Measurements from ENCODE around the gene GJA4.

- TF ChIP-seq POLR2A (IDR thresholded peaks at IDR 0.05; ENCODE audit: low read depth, low read length) = no peak
- TF ChIP-seq EZH2 (IDR thresholded peaks at IDR 0.05; ENCODE audit: borderline replicate concordance, low read depth, low read length, severe bottlenecking) = no peak
- no peak for TF ChIP-seq CTCF (IDR thresholded peaks at IDR 0.05; ENCODE audit: extremely low read depth in 1 of 2, insufficient read depth in 1 of 2, low read depth in 1 of 2, low read length in 2 of 2)
- TF ChIP-seq POLR2AphosphoS5 (IDR thresholded peaks at IDR 0.05; ENCODE audit: insufficient read depth, low read depth, low read length) = no peak
- no peak for TF ChIP-seq MAX (IDR thresholded peaks at IDR 0.05; ENCODE audit: insufficient read depth, insufficient read length)
- TF ChIP-seq FOS (IDR thresholded peaks at IDR 0.05; ENCODE audit: borderline replicate concordance, insufficient read depth, low read length) = no peak
- no peak for TF ChIP-seq MYC (IDR thresholded peaks at IDR 0.05; ENCODE audit: low read depth, low read length)
These were observed 30.2 kb upstream of the GJA4 start for GRCh38 chr1:34762474-34763141.
